Amniotic epithelial cell (primary cell): ENCODE results near the gene ULK2.
"Not testable (repeated sequence)": the region's sequence is repeated elsewhere in the genome, so short reads cannot be mapped to it uniquely, and the experiment has no call there.

Experiments used
- DNase-seq: peaks from one replicate; pipeline ENCODE4 v3.0.0-alpha.2; 2010; ENCODE audit warnings: low read depth

ULK2 gene

DNA sequence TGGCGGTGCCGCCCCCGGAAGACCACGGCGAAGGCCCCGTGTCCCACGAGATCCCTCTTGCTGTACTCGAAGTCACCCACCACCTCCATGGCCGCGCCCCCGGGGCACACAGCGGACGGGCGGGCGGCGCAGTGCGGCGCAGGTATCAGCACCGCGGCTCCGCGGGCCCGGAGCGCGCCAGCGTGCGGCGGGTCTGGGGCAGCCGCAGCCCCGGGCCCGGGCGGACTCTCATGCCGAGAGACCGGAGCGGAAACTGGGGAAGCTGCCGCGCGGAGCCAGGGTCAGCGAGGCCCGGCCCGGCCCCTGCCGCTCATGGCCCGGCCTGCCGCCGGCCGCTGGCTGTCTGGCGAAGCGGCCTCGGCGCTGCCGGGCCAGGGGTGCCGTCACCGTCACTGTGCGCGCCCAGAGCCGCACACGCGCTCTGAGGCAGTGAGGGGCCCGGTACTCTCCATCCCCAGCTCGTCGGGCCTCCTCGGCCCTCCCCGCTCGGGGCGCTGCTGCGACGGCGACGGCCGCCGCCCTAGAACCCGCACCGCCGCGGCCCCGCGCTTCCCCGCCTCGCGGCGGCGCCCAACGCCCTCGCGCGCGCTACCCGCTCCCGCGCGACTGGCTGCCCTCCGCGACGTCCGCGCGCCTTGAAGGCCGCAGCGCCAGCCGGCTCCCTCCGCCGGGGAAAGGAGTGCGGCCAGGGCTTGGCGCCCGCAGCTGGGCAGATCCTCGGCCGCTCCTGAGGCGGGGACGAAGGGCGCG, at the start of gene ULK2:
ULK2 (minus strand) TSS at position 608 of the 750 bp plus-strand sequence; CDS start at position 89, 519 bp downstream.
- peak; percentile 77 for DNase-seq

DNA sequence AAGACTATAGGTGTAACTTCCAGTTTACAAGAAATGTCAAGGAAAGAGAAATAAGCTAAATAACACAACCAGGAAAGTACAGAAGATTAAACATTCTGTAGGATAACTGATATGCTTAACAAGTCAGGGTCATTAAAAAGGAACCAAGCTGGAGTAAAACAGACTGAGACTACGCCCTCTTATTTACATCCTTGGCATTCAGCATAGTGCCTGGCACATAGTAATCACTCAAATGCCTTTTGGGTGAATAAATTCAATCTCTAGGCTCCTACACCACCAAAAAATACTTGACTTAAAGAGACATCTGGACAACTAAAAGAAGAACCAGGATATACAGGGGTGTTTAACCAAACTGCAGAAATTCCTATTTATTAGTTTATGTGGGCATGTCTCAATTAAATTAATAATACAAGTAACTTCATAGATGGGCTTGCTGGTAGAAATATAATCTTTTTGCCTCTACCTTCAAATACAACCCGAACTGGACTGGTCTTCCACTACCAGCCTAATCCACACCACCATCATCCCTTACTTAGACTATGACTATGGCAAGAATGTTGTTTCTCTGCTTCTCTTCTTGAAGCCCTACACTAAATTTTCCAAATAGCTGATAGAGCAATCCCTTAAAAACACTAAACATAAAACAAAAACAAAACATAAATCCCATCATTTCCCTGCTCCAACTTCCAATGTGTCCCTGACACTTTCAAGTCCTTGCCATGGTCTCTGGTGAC, 47.7 kb upstream of the ULK2 start:
- peak; percentile 23 for DNase-seq

DNA sequence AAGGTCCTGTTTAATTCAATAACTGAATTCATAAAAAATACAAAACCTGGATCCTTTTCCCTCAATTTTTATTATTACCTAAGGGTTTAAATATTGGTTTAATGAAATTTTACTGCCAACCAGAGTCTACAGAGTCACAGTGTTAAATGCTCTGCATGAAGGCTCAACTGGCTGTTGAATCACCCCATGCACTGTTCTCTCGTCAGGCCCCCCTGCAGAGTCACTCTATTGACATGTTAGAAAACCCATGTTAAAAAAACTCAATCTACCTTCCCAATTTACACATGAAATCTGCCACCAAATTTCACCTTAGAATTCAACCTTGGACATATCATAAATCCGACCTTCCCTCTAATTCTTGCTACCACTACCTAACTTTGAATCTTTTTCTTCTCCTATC, 43.3 kb upstream of the ULK2 start:
- DNase-seq = no peak

DNA sequence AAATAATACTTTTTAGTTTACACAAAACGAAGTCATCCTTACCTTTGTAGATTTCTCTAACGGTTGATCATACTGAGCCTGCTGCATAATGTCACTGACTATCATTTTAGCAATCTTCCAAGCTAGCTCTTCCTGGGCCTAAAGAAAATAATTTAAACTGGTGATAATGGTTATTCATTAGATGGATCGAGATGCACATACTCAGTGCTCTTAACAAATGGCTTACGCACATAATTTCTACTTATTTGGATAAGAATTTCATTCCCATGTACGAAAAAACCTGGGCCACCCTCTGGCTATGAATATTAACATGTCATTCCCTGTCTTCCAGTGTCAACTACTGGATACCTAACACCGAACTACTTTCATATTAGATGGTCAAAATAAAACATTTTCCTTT, 41.4 kb upstream of the ULK2 start:
- no peak for DNase-seq

DNA sequence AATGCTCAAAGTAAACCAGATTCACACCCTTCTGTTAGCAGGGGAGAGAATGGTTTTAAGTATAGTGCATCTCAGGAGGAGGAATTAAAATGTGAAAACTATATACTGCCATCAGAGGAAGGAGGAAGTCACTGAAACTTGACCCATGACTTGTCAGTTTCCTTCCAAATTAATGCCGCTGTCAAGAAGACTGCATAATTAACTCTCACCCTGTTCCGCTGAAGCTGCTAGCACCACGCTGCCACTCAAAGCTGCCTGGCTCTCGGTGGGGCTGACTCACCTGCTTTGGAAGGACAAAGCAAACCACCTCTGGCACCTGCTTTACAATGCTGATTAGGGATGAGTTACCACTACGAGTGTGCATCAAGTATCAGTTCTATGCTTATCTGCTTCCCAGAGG, 37.8 kb upstream of the ULK2 start:
- DNase-seq = no peak

DNA sequence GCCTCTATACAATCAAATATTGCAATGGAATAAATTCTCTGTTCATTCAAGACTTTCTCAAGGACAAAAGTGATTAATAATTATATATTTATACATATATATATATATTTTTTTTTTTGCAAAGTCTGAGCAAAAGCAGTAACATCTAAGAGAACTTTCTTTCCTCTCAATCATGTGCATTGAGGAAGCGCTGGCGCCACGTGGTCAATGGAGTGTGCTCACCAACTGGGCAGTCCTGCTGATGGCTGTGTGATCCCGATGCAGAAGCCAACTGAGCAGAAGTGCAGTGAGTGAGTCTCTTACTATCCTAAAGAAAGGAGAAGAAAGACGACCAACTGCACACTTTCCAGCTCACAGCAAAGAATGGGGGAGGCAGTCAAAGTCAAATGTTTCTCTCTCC, 37.2 kb upstream of the ULK2 start:
- DNase-seq = no peak

DNA sequence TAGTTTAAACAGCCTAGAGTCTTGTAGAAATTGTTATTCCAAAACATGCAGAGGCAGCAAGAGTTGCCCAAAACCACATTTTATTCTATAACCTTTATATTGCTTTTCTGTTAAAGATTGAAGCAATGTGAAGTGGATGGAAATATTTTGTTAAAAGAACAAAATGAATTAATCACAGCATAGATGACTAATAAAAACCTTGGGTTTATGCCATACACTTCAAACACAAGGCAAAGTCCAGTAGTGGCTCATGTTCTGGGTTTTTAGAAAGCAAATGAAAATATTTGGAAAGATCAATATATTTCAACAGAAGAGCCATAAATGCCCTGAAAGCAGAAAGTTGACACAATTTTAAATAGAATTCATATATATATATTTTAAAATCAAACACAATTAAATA, 36.7 kb upstream of the ULK2 start:
- peak; percentile 45 for DNase-seq

DNA sequence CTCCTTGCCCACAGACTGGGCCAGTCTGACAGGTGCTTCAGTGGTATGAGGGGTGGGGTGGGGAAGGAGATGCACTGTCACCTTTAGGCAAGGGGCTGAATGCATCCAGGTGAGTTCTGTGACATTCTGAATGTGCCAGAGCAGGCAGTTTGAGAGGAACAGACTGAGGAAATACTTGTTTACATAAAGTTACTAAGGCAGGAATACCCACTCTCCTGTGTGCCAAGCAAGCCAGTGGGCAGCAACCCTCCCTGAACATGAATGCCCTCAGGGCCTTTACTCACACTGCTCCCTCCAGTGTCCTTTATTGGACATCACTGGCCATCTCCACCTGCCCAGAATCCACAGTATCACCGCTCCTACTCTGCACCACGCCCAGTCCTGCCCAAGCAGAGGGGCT, 33.1 kb upstream of the ULK2 start:
- DNase-seq = no peak

DNA sequence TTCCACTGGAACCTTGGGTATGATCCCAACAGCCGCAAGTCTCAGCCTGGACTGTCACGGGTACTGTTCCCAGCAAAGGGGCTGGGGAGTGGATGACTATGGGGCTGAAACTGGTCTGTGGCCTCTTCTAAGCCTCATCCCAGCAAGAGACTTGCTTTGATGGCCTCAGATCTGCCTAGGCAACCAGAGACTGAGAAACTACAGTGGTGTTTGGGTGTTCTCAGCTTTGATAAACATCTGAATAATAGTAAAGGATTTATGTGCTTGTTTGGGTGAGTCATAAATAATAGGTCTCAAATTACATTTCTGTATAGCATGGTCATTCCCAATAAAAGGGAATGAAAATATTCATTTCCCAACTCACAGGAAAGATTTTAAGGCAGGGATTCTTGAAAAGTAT, 30.2 kb upstream of the ULK2 start:
- peak; percentile 91 for DNase-seq

DNA sequence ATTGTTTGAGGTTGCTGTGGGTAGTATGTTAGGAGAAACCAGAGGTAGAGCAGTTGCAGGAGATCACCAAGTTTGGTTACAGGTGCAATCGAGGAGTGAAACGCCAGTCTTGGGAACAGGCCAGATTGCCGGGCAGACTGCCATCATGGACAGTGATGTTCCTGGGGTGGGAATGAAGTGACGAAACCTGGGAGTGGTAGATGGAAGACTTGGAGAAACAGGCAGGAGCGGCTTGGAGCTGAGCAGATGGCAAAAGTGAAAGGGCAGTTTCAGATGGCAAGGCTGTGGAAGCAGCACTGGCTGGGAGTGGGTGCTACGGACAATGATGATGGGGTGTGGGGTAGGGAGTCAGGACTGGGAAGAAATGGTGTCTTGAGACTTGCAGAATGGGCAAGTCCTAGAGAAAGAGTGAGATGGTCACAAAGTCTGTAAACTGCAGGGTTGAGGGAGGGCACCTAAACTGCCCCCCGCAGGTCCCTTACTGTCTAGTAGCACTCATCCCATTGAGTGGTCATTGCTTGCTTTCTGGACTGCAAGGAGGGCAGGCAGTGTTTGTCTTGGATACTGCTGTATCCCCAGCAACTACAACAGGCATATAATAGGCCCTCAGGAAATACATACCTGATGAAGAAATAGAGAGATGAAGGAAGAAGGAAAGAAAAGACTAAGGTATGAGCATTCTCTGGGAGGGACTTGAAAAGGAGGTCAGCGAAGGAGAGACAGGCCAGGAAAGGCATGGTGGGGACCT, 29.5 kb upstream of the ULK2 start:
- no peak for DNase-seq

DNA sequence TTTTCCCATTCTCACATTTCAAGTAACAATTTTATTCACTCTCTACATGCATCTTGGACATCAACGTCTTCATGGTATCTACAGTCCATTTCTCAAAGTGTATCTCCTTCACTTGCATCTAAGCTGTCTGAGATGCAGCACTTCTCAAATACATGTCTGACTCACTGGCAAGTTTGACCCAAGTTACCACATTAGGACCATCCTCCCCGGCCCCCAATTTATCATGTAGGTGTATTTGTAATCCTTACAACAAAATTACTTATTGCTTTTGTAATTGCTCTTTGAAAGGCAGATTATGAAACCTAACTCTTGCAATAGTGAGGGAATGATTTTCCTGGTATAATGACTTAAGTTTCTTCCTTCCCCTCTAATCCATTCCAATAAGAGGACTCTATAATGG, 28.9 kb upstream of the ULK2 start:
- no peak for DNase-seq

DNA sequence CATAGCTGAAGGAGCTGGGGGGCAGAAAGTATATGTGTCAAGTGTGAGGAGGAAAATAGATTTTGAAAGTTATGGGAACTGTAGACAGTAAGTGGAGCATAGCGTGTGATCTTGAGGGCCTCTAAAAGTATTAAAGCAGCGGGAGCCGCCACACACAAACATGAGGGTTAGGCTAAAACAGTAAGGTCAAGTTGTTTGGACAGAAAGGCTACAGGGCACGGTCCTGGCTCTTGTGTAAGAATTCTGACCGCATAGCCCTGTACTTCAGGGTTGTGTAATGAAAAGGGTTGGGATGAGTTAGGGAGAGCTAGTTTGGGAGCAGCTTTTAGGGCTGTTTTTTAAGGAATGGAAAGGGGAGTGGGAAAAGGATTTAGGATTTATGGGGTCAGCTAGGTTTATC, 22.8 kb upstream of the ULK2 start:
- DNase-seq = peak; percentile 29

DNA sequence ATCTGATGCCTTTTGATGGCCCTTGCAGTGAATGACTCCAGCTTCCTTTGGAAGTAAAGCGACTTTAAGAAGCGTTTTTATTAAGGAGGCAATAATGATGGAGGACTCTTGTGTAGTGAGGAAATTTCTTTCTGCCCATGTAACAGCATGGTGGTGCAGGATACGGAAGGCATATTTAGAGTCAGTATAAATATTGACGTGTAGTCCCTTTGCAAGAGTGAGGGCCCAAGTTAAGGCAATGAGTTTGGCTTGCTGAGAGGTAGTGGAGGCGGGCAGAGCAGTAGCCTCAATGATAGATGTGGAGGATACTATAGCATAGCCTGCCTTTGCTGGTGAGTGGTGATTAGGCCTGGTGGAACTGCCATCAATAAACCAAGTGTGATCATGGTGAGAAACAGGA, 22.3 kb upstream of the ULK2 start:
- DNase-seq = not testable (repeated sequence)

DNA sequence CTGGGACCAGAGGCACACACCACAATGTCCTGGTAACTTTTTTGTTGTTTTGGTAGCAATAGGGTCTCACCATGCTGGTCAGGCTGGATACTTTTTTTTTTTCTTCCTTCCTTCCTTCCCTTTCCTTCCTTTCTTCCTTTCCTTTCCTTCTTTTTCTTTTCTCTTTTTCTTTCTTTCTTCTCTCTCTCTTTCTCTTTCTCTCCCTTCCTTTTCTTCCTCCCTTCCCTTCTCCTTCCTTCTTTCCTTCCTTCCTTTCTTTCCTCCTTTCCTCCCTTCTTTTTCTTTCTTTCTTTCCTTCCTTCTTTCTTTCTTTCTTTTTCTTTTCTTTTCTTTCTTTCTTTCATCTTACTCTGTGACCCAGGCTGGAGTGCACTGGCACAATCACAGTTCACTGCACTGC, 18.4 kb upstream of the ULK2 start:
- no peak for DNase-seq

DNA sequence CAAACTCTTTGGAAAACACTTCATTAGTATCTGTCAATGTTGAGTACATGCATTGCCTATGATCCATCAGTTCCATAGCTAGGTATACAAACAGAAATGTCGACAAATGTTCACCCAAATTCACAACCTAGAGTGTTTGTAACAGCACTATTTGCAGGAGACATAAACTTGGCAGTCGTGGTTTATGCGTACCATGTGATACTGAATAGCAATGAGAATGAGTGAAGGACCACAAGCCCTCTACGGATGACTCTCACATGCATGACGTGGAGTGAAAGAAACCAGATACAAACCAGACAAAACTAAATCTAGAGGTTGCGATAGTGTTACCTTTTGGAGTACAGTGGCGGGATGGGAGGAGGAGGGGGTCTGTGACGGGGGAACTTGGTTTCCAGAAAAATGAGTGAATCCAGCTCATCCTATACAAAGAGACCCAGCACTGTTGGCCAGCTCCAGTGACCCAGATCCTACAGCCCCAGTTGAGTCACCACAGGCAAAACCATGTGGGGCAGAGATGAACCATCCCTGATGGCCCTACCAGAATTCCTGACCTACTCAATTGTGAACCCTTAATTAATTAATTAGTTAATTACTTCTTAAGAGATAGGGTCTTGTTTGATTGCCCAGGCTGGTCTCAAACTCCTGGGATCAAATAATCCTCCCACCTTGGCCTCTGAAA, 15.9 kb upstream of the ULK2 start:
- DNase-seq = peak; percentile 85

DNA sequence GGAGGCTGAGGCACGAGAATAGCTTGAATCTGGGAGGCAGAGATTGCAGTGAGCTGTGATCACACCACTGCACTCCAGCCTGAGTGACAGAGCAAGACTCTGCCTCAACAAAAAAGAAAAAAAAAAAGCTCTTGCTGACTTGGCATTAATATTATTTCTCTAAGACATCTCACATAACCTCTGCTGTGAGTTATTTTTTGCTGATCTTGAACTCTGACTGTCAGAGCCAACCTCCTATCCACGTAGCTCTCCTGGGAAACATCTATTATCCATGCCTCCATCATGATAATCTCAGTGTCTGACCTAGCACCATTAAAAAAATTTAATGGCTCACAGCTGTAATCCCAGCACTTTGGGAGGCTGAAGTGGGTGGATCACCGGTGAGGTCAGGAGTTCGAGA, 12.7 kb upstream of the ULK2 start:
- no peak for DNase-seq

DNA sequence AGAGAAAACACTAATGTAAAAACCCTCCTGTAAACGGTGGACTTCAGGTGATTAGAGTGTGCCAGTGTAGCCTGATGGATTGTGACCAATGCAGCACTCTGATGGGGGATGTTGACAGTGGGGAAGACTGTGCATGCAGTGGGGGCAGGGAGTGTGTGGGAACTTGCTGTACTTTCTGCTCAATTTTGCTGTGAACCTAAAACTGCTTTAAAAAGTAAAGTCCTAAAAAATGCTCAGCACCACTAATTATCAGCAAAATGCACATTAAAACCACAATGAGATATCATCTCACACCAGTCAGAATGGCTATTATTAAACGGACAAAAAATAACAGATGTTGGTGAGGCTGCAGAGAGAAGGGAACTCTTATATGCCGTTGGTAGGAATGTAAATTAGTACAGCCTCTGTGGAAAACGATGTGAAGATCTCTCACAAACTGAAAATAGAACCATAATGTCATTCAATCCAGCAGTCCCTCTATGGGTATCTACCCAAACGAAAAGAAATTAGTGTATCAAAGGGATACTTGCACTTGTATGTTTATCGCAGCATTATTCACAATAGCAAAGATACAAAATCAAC, 9.7 kb upstream of the ULK2 start:
- no peak for DNase-seq

DNA sequence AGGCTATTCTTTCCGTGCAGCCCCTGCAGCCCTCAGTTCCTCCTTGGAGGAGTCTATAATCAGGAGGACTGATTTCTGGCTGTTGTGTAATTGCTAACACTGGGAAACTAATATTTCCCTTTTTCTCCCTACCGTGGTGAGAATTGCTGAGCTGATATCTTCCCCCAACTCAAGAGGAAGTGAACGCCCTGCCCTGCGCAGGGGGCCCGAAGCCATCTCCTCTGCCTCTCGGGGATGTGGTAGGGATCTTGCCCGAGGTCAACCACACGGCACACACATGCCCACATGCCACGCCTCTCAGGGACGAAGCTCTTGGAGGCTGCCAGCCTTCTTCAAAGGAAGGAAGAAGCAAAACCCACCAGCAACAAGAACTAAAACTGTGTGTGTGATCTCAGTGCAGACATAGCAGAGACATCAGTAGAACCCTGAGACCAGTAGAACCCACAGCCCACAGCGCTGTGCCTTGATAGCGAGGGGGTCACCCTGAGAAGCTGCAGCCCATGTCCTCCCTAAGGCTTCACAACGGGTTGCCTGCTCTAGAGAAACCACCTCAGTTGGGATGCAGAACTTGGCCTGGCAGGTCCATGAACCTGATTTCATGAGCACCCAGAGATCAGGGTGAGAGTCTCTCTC, 8.9 kb upstream of the ULK2 start:
- no peak for DNase-seq

DNA sequence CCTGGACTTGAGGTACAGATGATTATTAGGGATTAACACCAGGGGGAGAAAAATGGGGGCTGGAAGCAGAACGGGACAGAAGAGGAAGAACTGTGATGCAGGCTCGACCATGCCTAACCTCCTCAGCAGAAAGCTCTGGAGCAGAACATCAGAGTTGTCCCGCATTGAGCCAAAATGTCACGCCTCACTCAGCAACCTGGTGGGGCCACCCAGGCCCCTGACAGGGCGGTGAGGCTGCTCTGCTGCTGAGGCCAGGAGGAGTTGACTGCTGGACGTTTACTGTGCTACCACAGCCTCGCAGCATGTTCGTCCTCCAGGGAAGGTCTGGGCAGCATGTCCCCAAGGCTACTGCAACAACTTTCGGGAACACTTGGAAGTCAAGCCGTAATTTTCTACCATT, 6.5 kb upstream of the ULK2 start:
- no peak for DNase-seq

DNA sequence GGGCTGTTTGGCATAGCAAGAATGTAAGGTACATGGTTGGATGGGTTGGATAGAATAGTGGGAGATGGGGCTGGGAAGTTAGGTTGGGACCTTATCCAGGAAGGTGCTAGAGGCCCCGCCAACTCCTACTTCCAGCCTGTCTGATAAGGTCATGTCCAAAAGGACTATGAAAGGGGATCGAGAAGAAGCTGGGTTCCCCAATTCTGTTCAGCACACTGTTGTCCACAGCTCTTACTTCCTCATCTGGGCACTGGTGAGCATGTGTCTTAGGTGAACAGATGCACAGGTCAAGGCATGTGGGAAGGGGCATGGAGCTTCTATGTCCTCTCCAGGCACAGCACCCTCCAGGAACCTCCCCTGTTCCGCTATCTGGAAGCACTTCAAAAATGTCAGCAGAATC, 5.6 kb upstream of the ULK2 start:
- no peak for DNase-seq

DNA sequence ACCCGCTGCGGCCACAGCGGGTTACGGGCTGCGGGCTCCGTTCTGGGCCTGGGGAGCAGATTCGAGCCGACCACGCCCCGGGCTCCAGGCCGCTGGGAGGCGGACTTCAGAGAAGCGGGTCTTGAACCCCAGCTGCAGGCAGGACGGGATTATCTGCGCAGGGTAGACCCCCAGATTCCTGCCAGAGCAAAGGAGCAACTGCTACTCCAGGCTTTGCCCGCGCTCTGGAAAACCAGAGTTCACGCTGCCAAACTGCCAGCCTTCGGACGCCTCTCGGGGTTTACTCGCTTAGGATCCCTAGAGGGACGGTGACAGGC, 301 bp upstream of the ULK2 start:
- no peak for DNase-seq

DNA sequence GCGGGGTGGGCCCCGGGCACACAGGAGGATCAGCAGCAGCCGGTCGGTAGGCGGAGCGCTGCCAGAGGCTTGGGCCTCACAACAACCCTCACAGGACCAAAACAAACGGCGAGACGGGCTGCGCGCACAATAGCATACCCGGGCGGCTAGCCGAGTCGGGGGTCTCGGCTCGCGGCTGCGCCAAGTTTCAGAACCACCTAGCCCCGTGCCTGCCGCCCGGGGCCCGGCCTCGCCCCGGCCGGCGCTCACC, 732 bp downstream of the ULK2 start:
- peak; percentile 60 for DNase-seq
